Stimulated activated naive CD8-positive, alpha-beta T cell treated with anti-CD3 and anti-CD28 coated beads, Interleukin-15, Interleukin-2, amounts not matched to agents 100 ng/mL and 50 ng/mL, for 24 hours (primary cell): ENCODE data around the gene HIP1.
"Not testable (repeated sequence)": the region's sequence is repeated elsewhere in the genome, so short reads cannot be mapped to it uniquely, and the experiment has no call there.

Experiments used
- H3K27ac Mint-ChIP-seq: one replicate; pipeline ENCODE4 v1.8.0; 2021; ENCODE audit warnings: mild to moderate bottlenecking, mixed read lengths
- H3K27me3 Mint-ChIP-seq: one replicate; pipeline ENCODE4 v1.8.0; 2021; ENCODE audit warnings: mixed read lengths
- H3K36me3 Mint-ChIP-seq: one replicate; pipeline ENCODE4 v1.8.0; 2021; ENCODE audit warnings: low read depth, mixed read lengths
- H3K4me1 Mint-ChIP-seq: one replicate; pipeline ENCODE4 v1.8.0; 2021; ENCODE audit warnings: low read depth, mixed read lengths
- H3K4me3 Mint-ChIP-seq: one replicate; pipeline ENCODE4 v1.8.0; 2021; ENCODE audit warnings: mild to moderate bottlenecking, mixed read lengths
- H3K9me3 Mint-ChIP-seq: one replicate; pipeline ENCODE4 v1.8.0; 2021; ENCODE audit warnings: mixed read lengths

The HIP1 gene

DNA sequence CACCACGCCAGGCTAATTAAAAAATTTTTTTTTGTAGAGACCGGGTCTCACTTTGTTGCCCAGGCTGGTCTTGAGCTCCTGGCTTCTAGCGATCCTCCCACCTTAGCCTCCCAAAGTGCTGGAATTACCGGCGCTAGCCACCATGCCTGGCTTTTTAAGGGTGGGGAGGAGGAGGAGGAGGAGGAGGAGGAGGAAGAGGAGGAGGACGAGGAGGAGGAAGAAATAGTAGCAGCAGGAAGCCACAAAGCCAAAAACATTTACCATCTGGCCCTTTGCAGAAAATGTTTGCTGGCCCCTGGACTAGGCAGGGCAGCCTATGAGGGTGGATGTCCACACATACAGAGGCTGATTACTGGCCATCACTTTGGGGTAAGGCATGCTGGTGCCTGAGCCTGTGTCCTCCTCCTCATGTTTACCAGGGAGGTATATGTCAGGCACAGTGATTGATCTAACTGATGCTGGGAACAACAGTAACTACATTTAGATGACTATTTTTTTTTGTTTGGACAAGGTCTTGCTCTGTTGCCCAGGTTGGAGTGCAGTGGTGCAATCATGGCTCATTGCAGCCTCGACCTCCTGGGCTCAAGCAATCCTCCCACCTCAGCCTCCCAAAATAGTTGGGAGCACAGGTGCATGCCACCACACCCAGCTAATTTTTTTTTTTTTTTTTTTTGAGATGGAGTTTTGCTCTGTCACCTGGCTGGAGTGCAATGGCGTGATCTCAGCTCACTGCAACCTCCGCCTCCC is 122.1 kb downstream of the HIP1 start:
- no peak overlapping the region for H3K4me3 Mint-ChIP-seq

GRCh38 chr7:75614401-75614800 is 124.3 kb downstream of the HIP1 start:
- H3K4me3 Mint-ChIP-seq = no peak overlapping the region
- no peaks in the 10 kb centered on the region for H3K9me3 Mint-ChIP-seq
- H3K27me3 Mint-ChIP-seq = no peaks in the 10 kb centered on the region
- peaks cover 26% of the 10 kb centered on the region for H3K4me1 Mint-ChIP-seq
- H3K27ac Mint-ChIP-seq = no peak overlapping the region
- no peaks in the 10 kb centered on the region for H3K36me3 Mint-ChIP-seq

More for the DNA sequence above, 122.1 kb downstream of the HIP1 start:
- Mint-ChIP-seq H3K27me3 (no peaks in the 10 kb centered on the region), H3K27ac (peak overlapping the region; percentile 83), H3K4me1 (peaks cover 35% of the 10 kb centered on the region), H3K36me3 (no peaks in the 10 kb centered on the region), H3K9me3 (no peaks in the 10 kb centered on the region)

- Mint-ChIP-seq H3K4me1 (peaks cover 19% of the 10 kb centered on the region), H3K36me3 (no peaks in the 10 kb centered on the region), H3K27ac (no peak overlapping the region), H3K4me3 (no peak overlapping the region), H3K27me3 (no peaks in the 10 kb centered on the region), H3K9me3 (no peaks in the 10 kb centered on the region)
Measured at GRCh38 chr7:75613351-75613750, 125.4 kb downstream of the HIP1 start.

DNA sequence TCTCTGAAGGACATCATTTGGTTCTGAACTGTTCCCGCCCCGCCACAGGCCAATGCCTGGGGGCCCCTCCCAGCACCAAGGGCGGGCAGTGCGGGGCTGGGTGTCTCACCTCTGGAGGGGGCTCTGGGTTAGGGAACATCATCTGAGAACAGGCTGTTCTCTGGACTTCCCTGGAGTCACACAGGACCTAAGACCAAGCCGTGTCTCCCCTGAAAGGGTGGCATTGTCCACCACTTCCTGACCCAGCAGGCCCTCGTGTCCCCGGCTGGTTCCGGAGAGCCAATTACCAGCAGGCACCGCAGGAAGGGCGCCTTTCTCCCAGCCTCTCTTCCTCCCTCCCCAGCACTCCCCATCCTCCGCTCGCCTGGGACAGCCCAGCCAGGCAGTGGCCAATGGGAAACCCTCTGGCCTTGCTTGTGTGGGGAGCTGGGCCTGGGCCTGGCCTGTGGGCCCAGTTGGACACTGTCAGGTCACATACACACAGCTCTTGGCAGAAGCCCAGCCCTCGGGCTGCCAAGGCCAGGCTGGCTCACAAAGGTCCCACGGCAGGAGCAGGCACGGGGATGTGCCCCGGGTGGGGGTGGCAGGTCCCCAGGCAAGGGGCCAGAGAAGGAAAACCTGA is 127.1 kb downstream of the HIP1 start:
- H3K9me3 Mint-ChIP-seq = no peaks in the 10 kb centered on the region
- no peak overlapping the region for H3K4me3 Mint-ChIP-seq
- no peaks in the 10 kb centered on the region for H3K27me3 Mint-ChIP-seq
- no peak overlapping the region for H3K27ac Mint-ChIP-seq
- no peaks in the 10 kb centered on the region for H3K36me3 Mint-ChIP-seq
- H3K4me1 Mint-ChIP-seq = peaks cover 3% of the 10 kb centered on the region

GRCh38 chr7:75609416-75609815 is 129.3 kb downstream of the HIP1 start:
- H3K27me3 Mint-ChIP-seq, H3K4me3 Mint-ChIP-seq, H3K36me3 Mint-ChIP-seq, H3K4me1 Mint-ChIP-seq, H3K9me3 Mint-ChIP-seq, H3K27ac Mint-ChIP-seq: not testable (repeated sequence)

DNA sequence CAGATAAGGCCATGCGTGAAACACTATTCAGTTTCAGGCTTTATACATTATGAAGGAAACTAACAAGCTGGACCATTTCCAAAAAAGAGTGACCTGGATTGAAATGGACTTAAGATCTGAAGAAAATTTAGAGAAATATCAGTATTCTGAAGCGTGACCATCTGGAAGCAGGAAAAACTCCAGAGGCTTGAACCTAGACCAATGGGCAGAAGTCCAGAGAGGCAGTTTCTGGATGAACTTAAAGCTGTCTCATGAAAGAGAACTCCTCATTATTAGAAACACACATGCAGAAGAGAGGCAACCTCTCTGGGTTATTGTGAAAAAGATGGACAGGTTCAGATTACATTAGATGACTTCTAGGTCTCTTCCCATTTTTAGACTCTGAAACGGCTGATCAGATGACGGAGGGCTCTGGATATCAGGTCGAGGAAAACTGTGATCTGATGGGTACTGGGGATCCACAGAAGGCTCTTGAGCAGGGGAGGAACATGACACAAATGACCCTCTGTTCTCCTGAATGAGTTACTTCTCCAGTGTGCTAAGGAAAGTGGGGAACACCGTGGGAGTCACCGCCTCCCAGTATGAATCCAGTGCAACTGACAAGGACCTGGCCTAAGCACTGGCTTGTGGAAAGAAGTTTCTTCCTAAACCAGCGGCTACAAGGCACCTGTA is 130.2 kb downstream of the HIP1 start:
- Mint-ChIP-seq H3K4me1 (no peaks in the 10 kb centered on the region), H3K4me3 (no peak overlapping the region), H3K27ac (no peak overlapping the region), H3K36me3 (no peaks in the 10 kb centered on the region), H3K27me3 (no peaks in the 10 kb centered on the region), H3K9me3 (no peaks in the 10 kb centered on the region)

DNA sequence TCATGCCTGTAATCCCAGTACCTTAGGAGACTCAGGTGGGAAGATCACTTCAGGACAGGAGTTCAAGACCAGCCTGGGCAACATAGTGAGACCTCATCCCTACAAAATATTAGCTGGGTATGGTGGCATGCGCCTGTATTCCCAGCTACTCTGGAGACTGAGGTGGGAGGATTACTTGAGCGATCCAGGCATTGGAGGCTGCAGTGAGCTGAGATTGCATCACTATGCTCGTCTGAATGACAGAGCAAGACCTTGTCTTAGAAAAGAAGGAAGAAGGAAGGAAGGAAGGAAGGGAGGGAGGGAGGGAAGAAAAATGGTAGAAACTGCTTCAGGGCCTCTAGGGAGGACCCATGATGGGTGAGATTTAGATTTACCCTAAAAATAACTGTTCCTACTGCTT is 134.3 kb downstream of the HIP1 start:
- H3K4me1 Mint-ChIP-seq = no peaks in the 10 kb centered on the region
- no peak overlapping the region for H3K27ac Mint-ChIP-seq
- no peaks in the 10 kb centered on the region for H3K36me3 Mint-ChIP-seq
- H3K4me3 Mint-ChIP-seq = no peak overlapping the region
- no peaks in the 10 kb centered on the region for H3K9me3 Mint-ChIP-seq
- H3K27me3 Mint-ChIP-seq = no peaks in the 10 kb centered on the region

GRCh38 chr7:75602831-75603230 is 135.9 kb downstream of the HIP1 start:
- H3K4me1 Mint-ChIP-seq, H3K4me3 Mint-ChIP-seq, H3K9me3 Mint-ChIP-seq, H3K27ac Mint-ChIP-seq, H3K27me3 Mint-ChIP-seq, H3K36me3 Mint-ChIP-seq: not testable (repeated sequence)

DNA sequence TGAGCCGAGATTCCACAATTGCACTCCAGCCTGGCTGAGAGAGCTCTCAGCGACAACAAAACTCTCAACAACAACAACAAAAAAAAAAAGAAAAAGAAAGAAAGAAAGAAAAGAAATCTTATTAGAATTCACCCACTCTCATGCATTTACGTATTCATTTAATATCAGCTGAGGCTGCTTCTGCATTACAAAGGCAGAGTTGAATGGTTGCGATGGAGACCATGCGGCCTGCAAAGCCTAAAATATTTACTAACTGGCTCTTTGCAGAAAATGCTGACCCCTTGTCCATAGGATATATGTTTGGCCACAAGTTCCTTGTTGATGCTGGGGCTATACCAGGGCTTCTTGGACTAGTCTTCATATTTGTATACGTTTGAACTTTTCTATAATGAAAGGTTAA is 137.2 kb downstream of the HIP1 start:
- Mint-ChIP-seq H3K27ac (no peak overlapping the region), H3K36me3 (no peaks in the 10 kb centered on the region), H3K4me1 (peaks cover 8% of the 10 kb centered on the region), H3K9me3 (no peaks in the 10 kb centered on the region), H3K4me3 (no peak overlapping the region), H3K27me3 (no peaks in the 10 kb centered on the region)

- H3K4me3 Mint-ChIP-seq, H3K27ac Mint-ChIP-seq, H3K36me3 Mint-ChIP-seq, H3K27me3 Mint-ChIP-seq, H3K9me3 Mint-ChIP-seq: not testable (repeated sequence)
- H3K4me1 Mint-ChIP-seq = peaks cover 13% of the 10 kb centered on the region
Measured at GRCh38 chr7:75600748-75601147, 138.0 kb downstream of the HIP1 start.

DNA sequence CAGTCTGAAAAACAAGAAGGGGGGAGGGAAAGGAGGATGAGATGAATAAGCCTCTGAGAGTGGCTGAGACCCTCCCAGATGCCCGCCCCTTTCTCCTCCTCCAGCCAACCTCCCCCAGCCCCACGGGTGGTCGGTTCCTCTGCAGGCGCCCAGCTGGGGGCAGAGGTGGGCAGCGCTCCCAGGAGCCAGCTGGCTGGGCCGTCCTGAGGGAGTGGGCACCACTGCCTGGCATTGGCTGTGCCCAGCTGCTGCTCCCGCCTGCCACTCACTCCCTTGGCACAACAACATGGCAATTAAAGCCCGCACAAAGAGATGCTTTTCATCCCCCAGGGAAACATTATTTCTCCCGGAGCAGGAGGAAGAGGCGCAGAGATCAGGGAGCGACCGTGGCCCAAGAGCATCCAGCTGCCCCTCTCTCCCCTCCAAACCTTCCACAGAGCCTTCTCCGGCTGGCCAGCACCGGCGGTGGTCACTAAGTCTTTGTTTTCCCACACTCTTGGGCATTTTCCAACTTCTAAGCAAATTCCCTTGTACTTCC is 139.4 kb downstream of the HIP1 start:
- H3K4me3 Mint-ChIP-seq = no peak overlapping the region
- peaks cover 28% of the 10 kb centered on the region for H3K4me1 Mint-ChIP-seq
- no peaks in the 10 kb centered on the region for H3K36me3 Mint-ChIP-seq
- H3K27me3 Mint-ChIP-seq = no peaks in the 10 kb centered on the region
- no peak overlapping the region for H3K27ac Mint-ChIP-seq
- no peaks in the 10 kb centered on the region for H3K9me3 Mint-ChIP-seq

- H3K27ac Mint-ChIP-seq = peak overlapping the region; percentile 40
- H3K36me3 Mint-ChIP-seq = no peaks in the 10 kb centered on the region
- H3K4me1 Mint-ChIP-seq = peaks cover 29% of the 10 kb centered on the region
- H3K27me3 Mint-ChIP-seq = no peaks in the 10 kb centered on the region
- H3K4me3 Mint-ChIP-seq = peak overlapping the region; percentile 3
- H3K9me3 Mint-ChIP-seq = no peaks in the 10 kb centered on the region
Measured at GRCh38 chr7:75596727-75597614, 141.8 kb downstream of the HIP1 start.

GRCh38 chr7:75595766-75596165 is 143.0 kb downstream of the HIP1 start:
- no peaks in the 10 kb centered on the region for H3K9me3 Mint-ChIP-seq
- H3K27me3 Mint-ChIP-seq = no peaks in the 10 kb centered on the region
- H3K27ac Mint-ChIP-seq = no peak overlapping the region
- peaks cover 29% of the 10 kb centered on the region for H3K4me1 Mint-ChIP-seq
- no peak overlapping the region for H3K4me3 Mint-ChIP-seq
- no peaks in the 10 kb centered on the region for H3K36me3 Mint-ChIP-seq

- H3K4me3 Mint-ChIP-seq, H3K27me3 Mint-ChIP-seq, H3K27ac Mint-ChIP-seq, H3K9me3 Mint-ChIP-seq, H3K36me3 Mint-ChIP-seq: not testable (repeated sequence)
- H3K4me1 Mint-ChIP-seq = peaks cover 29% of the 10 kb centered on the region
Measured at GRCh38 chr7:75593500-75594184, 145.1 kb downstream of the HIP1 start.
